22Rv1 (cell line): ENCODE measurements around the gene MTHFD1.

Experiments
- H3K27ac ChIP-seq: fragments of 450-650 bp; 2 replicates; pipeline ENCODE4 v1.5.1; 2017
- ZFX ChIP-seq: fragments of 450-650 bp; IDR thresholded peaks from 2 replicates; pipeline ENCODE4 v1.6.1; 2017; ENCODE audit warnings: antibody characterized with exemption, borderline replicate concordance
- TF ChIP-seq, protein P1 (sequence below): fragments of 450-650 bp; IDR thresholded peaks from 2 replicates; pipeline ENCODE4 v1.5.1; 2017; ENCODE audit warnings: mild to moderate bottlenecking

Gene MTHFD1

DNA sequence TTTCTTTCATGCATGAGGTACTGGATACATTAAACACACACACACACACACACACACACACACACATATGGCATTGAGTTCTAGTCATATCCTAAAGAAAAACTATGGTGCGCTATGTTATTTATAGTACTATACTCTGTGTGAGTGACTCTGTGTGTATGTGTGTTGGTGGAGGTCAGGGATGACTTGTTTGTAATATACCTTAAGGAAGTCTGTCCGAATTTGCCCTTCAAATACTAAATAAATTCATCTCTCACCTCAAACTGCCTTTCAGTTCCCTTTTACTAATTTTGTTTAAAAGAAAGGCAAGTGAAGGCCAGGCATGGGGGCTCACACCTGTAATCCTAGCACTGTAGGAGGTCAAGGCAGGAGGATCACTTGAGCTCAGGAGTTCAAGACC, 75.0 kb downstream of the MTHFD1 start:
- TF ChIP-seq, protein P1, sequence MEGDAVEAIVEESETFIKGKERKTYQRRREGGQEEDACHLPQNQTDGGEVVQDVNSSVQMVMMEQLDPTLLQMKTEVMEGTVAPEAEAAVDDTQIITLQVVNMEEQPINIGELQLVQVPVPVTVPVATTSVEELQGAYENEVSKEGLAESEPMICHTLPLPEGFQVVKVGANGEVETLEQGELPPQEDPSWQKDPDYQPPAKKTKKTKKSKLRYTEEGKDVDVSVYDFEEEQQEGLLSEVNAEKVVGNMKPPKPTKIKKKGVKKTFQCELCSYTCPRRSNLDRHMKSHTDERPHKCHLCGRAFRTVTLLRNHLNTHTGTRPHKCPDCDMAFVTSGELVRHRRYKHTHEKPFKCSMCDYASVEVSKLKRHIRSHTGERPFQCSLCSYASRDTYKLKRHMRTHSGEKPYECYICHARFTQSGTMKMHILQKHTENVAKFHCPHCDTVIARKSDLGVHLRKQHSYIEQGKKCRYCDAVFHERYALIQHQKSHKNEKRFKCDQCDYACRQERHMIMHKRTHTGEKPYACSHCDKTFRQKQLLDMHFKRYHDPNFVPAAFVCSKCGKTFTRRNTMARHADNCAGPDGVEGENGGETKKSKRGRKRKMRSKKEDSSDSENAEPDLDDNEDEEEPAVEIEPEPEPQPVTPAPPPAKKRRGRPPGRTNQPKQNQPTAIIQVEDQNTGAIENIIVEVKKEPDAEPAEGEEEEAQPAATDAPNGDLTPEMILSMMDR, result no peak
- no peak for TF ChIP-seq ZFX
- H3K27ac ChIP-seq, result no peak overlapping the region

DNA sequence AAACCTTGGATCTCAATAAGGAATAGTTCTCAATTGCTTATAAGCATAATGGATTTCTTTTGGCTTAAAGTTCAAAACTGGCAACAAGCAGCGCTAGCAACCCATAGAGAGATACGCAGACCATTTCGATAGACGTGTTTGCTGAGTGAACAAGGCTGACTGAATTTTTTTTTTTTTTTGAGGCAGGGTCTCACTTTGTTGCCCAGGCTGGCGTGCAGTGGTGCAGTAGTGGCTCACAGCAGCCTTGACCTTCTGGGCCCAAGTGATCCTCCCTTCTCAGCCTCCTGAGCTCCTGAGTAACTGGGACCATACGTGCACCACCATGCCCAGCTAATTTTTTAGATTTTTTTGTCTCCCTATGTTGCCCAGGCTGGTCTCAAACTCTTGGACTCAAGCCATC, 75.7 kb downstream of the MTHFD1 start:
- TF ChIP-seq, protein P1, result no peak
- no peak for TF ChIP-seq ZFX
- 0 out of 2 replicates have a peak overlapping the region, but pooled peaks have one; percentile 34 for H3K27ac ChIP-seq

DNA sequence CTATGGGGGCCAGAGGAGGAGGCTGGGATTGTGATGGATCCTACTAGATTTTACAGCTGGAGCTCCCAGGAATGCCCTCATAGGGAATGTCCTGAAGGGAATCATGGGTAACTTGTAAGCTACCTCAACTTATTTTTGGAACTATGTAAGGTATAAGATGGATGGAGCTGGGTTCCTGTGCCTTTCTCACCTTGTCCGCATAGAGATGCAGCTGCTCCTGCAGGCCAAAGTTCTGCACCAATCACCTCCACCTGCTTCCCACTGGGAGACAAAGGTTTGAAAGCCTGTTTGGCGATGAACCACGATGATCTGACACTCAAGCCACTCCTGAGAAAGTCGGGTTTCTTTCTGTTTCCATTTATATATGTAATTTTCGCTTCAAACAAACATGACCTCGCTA, 76.5 kb downstream of the MTHFD1 start:
- H3K27ac ChIP-seq, result peak overlapping the region; percentile 34
- TF ChIP-seq ZFX, result no peak
- TF ChIP-seq, protein P1, result no peak

DNA sequence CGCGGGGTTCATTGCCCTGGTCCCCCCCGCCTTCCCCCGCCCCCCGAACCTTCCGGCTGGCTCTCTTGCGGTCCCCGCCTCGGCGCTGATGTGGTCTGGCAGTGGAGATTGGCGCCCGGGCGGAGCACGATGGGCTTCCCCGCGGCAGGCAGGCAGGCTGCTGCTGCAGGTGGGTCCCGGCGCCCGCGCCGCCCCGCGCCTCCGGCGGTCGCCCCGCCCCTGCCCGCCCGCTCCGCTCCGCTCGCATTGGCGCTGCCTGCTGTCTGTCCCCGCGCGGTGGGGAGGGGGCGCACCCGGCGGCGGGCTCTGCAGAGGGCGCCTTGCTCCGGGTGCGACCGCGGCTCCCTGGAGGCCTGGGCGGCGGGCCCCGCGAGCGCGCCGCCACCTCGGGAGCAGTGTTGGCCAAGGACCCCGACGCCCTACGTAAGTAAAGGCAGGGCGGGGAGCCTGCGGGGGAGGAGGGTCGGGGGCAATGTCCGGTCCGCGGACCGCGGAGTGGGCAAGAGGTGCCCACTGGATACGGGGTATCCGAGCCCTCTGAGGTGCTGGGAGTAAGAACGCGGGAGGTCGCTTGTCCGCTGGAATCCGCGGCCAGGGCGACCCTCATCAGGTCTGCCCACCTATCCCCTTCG, 77.2 kb downstream of the MTHFD1 start, which contains the start of gene AKAP5:
TSS of gene AKAP5 (plus strand) at position 309 of the 632 bp plus-strand sequence. CDS start 2,896 bp downstream, outside the sequence.
- peak within 1 kb of the TSS; percentile 34 for H3K27ac ChIP-seq
- TF ChIP-seq ZFX, result no peak
- TF ChIP-seq, protein P1, result peak; percentile 26; the same call in 1 of the 2 replicates

DNA sequence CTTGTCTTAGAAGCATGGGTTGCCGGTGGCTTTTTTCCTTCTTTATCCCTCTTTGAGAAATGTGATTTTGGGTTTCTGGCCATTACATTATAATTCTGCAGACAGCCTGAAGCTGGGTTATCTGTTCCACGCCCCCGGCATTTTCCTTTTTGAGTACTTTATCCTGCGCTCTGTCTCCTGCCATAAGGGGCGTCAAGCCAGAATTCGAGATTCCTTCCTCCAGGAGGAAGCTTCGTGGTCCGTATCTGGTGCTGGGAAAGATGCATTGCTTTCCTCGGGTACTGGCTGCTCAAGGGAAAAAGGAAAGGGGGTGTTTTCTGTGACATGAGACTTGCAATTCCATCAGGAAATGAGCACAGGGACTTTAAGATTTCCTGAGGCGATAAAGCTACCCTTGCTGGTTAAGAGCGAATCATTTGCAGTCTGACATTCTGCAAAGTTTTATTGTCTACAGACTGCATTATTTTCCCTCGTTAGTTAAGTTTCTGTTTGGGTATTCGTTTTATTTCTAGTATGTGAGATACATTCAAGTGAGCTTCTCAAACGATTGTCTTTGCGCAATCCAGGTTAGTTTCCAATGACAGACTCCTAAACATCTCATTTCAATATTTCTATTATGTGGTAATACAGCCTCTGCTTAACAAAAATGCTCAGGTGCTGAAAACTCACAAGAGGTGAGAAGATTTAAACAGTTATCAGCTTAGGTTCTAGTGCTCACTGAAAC, 77.8 kb downstream of the MTHFD1 start:
- no peak for TF ChIP-seq ZFX
- TF ChIP-seq, protein P1, result no peak
- 0 out of 2 replicates have a peak overlapping the region, but pooled peaks have one; percentile 34 for H3K27ac ChIP-seq

DNA sequence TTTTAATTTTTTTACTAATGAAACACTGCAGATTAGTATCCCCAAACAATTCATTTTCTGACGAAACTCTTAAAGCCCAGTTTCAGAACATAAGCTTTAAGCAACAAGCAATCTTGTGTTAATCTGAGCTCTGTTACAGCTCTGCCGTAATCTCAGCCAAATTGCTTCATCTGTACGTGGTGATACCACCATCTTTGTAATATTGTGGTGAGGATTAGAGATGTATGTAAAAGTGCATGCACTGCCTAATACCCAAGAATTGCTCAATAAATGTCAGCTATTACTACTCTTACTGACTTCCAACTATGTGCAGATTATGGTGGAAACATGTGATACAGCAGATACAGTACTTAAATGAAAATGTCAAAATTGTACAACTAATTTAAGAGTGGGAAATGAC, 78.9 kb downstream of the MTHFD1 start:
- no peak overlapping the region for H3K27ac ChIP-seq
- TF ChIP-seq, protein P1, result no peak
- TF ChIP-seq ZFX, result no peak

DNA sequence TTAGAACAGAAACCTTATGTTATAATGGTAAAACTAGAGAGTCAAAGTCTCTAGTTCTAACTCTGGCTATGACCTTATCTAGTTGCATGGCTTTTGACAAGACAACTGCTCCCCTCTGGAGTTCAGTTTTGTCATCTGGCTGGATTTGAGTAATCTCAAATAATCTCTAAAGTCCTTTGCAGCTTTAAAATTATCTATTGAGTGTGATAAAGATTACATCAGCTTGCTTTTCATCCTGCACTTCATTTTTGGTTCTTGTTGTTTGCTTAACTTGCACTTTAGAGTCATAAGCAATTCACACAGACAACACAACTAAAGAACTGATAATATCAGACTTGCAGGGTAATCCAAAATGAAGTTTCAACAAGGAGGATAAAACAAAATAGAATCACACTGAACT, 79.4 kb downstream of the MTHFD1 start:
- TF ChIP-seq, protein P1, result no peak
- TF ChIP-seq ZFX, result no peak

More for the DNA sequence above, 79.4 kb downstream of the MTHFD1 start:
- H3K27ac ChIP-seq, result no peak overlapping the region
